ENCODE data around the gene RAB31. TPM values are rescaled to one million over a fixed set of nuclear protein-coding genes. Genes with fewer than 3 reads are reported as not detected.

Gene RAB31
- total and polyA plus RNA-seq, 11 donors = 3.2 to 67.7 (median 12.8) TPM

DNA sequence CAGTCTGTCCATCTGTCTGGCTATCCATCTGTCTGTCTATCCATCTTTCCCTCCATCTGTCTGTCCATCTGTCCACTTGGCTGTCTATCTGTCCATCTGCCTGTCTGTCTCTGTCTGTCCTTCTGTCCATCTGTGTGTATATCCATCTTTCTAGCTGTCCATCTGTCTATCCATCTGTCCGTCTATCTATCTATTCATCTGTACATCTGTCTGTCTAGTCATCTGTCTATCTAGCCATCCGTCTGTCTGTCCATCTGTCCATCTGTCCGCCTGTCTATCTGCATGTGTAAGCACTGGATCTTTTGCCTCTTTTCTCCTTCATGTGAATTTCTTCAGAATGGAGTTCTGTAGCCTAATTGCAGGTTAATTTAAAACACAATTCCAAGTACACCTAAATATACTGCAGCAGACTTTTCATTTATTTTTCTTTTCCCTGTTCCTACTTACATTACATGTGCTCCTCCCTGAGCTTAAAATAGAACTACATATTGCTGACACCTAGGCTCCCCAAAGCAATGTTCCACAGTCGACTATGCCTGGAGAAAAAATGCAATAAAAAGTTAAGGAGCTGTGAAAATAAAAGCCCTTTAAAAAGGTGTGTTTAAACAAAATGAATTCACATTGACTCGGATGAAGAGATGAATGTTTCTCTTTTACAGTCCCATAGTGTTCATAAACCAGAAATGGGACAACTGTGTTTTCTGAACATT, 140.2 kb downstream of the RAB31 start:
- Histone ChIP-seq H3K4me3 (no peak overlapping the region), H3K36me3 (peaks cover 0 to 21% (median 0%) of the 10 kb centered on the region in 9 donors), H3K27me3 (no peaks in the 10 kb centered on the region), H3K4me1 (peaks cover 0 to 56% (median 15%) of the 10 kb centered on the region in 12 donors), H3K27ac (peak overlapping the region in 7 of 12 donors; percentile 2 to 73 (median 49)), H3K9me3 (peaks cover 0 to 6% (median 0%) of the 10 kb centered on the region in 12 donors)
- TF ChIP-seq, protein P1, sequence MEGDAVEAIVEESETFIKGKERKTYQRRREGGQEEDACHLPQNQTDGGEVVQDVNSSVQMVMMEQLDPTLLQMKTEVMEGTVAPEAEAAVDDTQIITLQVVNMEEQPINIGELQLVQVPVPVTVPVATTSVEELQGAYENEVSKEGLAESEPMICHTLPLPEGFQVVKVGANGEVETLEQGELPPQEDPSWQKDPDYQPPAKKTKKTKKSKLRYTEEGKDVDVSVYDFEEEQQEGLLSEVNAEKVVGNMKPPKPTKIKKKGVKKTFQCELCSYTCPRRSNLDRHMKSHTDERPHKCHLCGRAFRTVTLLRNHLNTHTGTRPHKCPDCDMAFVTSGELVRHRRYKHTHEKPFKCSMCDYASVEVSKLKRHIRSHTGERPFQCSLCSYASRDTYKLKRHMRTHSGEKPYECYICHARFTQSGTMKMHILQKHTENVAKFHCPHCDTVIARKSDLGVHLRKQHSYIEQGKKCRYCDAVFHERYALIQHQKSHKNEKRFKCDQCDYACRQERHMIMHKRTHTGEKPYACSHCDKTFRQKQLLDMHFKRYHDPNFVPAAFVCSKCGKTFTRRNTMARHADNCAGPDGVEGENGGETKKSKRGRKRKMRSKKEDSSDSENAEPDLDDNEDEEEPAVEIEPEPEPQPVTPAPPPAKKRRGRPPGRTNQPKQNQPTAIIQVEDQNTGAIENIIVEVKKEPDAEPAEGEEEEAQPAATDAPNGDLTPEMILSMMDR (IDR thresholded peaks at IDR 0.05) = no peak
- TF ChIP-seq POLR2A (IDR thresholded peaks at IDR 0.05) = no peak
- intact Hi-C loops (cut with DNase I) = loop anchor here in 2 of 10 donors (5.0 to 10.0 kb wide), 2 partner anchors 64 to 66 kb away; partner anchors contain the start of gene VAPA (in 2 of the 2)
- DNase-seq (no peak), ATAC-seq (no peak)
- WGBS, 4 donors = 82 to 83% (median 82%) methylated on average over 5 of the region's 5 CpGs

DNA sequence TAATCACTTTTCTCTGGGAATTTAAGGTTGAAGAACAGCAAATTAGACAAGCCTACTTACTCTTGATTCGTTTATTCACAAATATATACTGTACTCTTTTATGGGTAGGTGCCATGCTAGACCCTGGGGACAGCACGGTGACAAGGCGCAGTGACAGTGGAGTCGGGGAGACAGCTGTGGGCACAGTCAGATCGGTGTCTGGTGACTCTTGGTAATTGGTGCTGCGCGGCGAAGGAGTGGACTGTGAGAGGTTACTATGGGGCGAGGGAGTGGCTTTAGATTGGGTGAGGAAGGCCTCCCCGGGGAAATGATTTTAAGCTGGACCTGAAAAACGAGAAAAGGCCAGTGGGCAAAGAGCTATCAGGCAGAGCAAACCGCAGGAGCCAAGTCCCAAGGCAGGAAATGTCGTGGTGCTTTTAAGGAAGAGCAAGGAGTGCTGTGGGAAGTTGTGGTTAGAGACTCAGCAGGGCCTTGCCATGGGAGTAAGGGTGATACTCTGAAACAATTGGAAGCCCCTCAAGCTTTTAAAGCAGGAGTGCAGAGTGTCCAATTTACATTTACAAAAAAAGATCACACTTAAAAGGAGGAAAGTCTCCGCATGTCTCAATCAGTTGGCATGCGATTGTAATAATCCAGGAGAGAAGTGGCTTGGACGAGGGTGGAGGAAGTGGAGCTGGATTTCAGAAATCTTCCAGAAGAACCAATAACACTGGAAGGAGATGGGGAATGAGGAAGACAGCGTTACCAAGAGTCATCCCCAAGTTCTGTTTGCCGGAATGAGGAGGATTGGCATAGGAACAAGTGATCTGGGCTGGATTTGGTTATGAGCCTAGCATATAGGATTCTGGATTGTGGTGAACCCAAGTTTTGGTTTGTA, 141.5 kb downstream of the RAB31 start:
- intact Hi-C loops (cut with DNase I) = loop anchor here in 2 of 10 donors (5.0 to 10.0 kb wide), 2 partner anchors 63 to 65 kb away; partner anchors contain the start of gene VAPA (in 2 of the 2)
- H3K27ac ChIP-seq = peak overlapping the region; percentile 2 to 73 (median 27)

GRCh38 chr18:9850309-9850708, 142.2 kb downstream of the RAB31 start:
- Histone ChIP-seq H3K9me3 (peaks cover 0 to 6% (median 0%) of the 10 kb centered on the region in 12 donors), H3K4me3 (no peak overlapping the region), H3K4me1 (peaks cover 0 to 56% (median 15%) of the 10 kb centered on the region in 12 donors), H3K27ac (peak overlapping the region in 5 of 12 donors; percentile 8 to 73 (median 50)), H3K27me3 (no peaks in the 10 kb centered on the region), H3K36me3 (peaks cover 0 to 7% (median 0%) of the 10 kb centered on the region in 9 donors)
- 91 to 93% (median 92%) methylated on average over 3 of the region's 3 CpGs for WGBS, 4 donors
- ATAC-seq = no peak
- TF ChIP-seq, protein P1 (IDR thresholded peaks at IDR 0.05) = no peak
- TF ChIP-seq POLR2A (IDR thresholded peaks at IDR 0.05) = no peak
- intact Hi-C loops (cut with DNase I) = no loop called here
- DNase-seq = no peak

More for the DNA sequence above, 141.5 kb downstream of the RAB31 start:
- TF ChIP-seq POLR2A (IDR thresholded peaks at IDR 0.05) = no peak
- TF ChIP-seq, protein P1 (IDR thresholded peaks at IDR 0.05) = no peak
- H3K4me1 ChIP-seq = peaks cover 0 to 56% (median 15%) of the 10 kb centered on the region in 12 donors
- ATAC-seq (peak; percentile 30 to 88 (median 80)), DNase-seq (peak; percentile 43 to 74 (median 66))
- H3K36me3 ChIP-seq = peaks cover 0 to 12% (median 0%) of the 10 kb centered on the region in 9 donors
- H3K9me3 ChIP-seq = peaks cover 0 to 6% (median 0%) of the 10 kb centered on the region in 12 donors
- no peak overlapping the region for H3K4me3 ChIP-seq
- H3K27me3 ChIP-seq = no peaks in the 10 kb centered on the region
- 70 to 78% (median 74%) methylated on average over 18 of the region's 18 CpGs for WGBS, 4 donors
